HG02938 (cell line): ENCODE measurements around the gene ARSB.
"Not testable (repeated sequence)": the region's sequence is repeated elsewhere in the genome, so short reads cannot be mapped to it uniquely, and the experiment has no call there.

Experiments used
- ATAC-seq: cut with Tn5 transposase; IDR thresholded peaks from one replicate; pipeline ENCODE4 v1.9.1; 2021; ENCODE audit warnings: mild to moderate bottlenecking, moderate library complexity; ENCODE audit not compliant: unreplicated experiment

The ARSB gene

DNA sequence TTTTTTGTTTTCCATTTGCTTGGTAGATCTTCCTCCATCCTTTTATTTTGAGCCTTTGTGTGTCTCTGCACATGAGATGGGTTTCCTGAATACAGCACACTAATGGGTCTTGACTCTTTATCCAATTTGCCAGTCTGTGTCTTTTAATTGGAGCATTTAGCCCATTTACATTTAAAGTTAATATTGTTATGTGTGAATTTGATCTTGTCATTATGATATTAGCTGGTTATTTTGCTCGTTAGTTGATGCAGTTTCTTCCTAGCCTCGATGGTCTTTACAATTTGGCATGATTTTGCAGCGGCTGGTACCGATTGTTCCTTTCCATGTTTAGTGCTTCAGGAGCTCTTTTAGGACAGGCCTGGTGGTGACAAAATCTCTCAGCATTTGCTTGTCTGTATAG lies 133.2 kb downstream of the ARSB start:
- not testable (repeated sequence) for ATAC-seq

DNA sequence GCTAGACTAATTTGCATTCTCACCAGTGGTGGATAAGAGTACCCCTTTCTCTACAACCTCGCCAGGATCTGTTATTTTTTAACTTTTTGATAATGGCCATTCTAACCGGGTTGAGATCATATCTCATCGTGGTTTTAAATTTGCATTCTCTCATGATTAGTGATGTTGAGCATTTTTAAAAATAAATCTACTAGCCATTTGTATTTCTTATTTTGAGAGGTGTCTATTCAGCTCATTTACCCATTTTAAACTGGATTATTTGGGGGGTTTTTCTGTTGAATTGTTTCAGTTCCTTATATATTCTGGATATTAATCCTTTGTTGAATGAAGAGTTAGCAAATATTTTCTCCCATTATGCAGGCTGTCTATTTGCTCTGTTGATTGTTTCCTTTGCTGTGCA lies 139.6 kb downstream of the ARSB start:
- peak; percentile 47 for ATAC-seq

DNA sequence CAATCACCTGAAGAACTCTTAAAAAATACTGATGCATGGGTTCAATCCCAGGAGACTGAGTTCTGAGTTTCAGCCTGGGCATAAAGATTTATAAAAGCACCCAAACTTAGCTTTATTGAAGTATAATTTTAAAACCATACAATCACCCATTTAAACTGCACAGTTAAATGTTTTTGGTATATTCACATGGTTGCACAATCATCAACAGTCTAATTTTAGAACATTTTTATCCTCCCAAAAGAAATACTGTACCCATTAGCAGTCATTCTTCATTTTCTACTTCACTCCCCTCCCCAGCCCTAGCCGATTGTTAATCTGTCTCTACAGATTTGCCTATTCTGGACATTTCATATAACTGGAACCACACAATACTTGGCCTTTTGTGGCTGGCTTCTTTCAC lies 141.7 kb downstream of the ARSB start:
- ATAC-seq = no peak

DNA sequence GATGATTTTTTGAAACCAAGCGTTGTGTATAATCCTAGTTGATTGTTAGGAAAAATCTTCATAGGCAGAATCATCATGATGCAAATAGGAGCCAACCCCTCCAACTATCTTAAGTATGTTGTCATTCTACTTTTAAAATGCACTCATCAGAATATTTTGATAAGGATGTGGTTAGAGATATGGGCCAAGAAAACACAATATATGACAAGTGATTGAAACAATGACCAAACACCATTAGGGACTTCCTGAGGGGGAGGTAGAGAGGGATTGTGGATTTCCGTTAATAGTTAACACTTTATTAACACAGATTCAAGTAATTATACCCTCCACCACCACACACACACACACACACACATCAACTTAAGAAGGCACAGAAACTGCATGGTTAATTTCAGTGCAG lies 143.3 kb downstream of the ARSB start:
- no peak for ATAC-seq

DNA sequence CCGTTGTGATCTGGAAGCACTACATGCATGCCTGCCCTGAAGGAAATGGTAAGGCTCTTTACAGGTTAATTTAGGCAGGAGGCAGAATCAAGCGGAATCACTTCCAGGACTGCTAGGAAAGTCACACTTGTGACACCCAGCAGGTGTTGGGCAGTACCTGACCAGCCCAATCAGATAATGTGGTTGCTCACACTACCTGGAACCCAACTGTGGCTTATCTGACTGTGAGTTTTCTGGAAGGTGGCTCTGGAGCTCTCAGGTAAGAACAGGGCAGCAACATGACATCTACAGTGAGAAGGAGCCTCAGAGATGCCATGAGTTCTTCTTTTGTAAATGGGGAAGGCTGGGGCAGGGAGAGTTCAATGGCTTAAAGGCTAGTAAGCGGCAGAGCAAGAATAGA lies 146.4 kb downstream of the ARSB start:
- ATAC-seq = no peak

DNA sequence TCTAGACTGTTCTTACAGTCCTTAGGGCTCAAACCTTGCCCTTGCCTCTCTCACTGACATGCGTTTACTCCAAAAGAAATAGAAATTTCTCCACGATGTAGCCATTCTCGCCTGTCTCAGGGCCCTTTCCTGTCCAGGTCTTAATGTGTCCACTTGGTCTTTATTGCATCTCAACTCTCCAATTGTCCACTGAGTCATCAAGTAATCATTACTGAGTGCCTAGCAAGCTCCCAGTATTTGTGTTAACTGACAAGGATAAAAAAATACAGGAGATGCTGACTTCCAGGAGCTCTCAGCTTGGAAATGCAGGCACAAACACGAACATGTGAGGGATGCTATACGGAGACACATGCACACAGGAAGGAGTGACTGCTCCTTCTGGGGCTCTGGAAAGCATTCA lies 147.3 kb downstream of the ARSB start:
- ATAC-seq = no peak

DNA sequence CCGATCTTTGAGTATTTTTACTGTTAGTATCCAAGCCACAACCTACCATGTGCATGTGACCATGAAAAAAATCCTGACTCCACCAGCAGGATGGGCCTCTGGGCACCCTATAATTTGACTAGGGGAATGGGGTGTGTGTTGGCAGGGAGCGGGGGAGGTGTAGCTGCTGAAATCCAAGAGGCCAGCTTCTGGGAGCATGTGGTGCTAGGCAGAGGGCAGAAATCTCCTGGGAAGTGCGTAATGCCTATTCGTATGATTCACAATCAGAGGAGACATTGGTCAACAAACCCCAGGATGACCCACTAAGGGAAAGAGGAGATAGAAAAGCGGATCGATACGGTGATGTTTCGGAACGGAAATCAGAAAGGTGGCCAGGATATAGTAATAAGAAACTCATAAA lies 149.9 kb downstream of the ARSB start:
- no peak for ATAC-seq

DNA sequence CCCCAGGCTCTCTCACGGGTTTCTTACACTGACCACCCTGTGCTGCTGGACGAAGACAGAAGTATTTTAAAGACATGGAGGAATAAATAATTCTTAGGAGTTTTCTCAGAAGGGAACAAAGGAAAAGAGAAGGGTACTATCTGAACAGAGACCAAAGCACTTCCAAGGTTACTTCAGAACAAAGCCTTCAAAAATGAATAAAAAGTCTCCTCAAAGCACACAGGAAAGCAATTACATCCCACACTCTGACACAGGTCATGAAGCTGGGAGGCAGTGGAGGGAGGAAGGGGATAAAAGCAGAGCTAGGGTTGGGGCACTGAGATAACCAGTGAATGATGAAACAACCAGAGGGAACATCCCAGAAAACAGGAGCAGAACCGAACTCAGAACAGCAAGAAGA lies 151.8 kb downstream of the ARSB start:
- ATAC-seq = no peak

DNA sequence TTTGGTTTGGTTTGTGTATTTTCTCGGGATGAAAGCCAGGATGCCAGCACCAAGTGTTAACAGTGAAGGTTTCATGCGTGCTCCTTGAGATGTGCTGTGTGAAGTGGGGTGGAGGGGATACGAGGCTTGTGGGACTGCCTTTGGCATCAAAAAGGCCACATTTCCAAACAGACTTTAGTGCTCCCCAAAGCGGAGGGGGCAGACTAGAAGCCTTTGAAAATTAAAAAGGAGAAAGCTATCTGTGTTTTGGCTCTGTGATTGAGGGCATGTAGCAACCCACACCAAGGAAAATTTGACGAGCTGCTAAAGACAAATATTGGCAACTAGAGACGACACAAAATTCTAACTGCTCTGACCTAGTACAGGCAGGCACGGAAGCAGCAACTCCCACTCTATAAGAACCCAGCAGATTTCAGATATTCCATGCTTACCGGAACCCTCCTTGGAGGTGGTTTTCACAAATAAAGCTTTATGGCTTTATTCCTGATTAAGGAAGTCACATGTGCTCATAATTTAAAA lies 154.5 kb downstream of the ARSB start:
- no peak for ATAC-seq

DNA sequence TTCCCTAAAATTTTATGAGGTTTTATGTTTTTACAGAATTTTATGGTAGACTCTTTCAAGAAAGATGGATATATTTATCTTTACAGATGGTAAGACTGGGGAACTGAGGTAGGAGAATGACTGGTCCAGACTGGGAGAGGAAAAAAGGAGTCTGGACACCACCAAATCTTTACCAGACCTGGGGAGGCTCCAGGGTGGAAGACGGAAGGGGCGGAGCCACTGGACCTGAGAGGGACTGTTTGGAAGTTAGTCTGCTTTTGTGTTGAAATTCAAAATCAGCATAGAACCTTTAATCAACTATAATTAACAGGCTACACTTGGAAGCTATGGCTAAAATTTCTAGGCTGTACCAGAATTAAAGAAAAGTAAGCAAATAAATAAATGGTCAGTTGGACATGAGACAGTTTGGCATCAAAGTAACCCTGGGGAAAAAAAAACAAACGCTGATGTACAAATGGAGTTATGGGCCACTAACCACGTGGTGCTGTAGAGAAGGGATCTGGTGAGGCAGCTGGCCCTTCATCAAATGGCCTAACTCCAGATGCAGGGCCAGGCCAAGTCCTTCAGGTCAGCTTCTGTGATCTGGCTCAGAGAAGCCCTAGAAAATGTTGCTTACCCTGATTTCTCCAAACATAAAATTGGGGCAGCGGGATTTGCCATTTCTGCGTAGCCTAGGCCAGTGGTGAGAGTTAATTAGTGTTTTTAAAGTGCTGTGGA lies 155.1 kb downstream of the ARSB start:
- ATAC-seq = no peak

DNA sequence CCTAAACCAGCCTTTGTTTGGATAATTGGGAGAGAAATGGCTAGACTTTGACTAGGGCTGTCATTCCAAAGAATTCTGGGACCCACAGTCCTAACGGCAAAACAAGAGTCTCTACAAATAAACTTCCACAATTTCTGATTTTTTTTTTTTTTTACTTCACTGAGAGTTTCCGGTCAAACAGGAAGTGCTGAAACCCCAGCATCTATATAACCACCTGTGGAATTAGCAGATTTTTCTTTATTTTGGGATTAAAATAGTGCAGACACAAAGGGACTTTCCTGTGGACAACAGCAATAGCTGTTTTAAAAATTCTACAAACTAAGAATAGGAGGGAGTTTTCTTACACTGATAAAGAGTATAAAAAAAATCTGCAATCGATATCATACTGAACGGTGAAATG lies 157.4 kb downstream of the ARSB start:
- no peak for ATAC-seq

DNA sequence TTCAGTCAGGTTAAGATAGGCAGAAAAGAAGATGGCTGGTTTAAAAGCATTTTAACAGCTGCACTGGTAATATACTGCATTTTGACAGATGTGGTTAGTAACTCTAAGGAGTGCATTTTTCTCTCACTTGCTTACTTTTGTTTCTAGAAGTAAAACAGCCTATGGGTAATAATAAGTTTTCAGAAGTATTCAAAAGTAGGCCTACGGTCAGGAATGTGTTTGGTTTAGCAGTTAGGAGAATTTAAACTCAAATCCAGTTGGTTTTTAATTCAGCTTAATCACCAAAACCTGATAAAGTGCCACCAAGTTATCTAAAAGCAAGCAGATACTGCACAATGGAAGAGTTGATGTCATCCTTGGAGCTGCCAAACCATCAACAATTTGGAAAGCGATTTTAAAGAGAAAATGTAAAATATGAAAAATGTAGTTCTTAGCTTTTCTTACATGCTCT lies 160.3 kb downstream of the ARSB start:
- no peak for ATAC-seq

DNA sequence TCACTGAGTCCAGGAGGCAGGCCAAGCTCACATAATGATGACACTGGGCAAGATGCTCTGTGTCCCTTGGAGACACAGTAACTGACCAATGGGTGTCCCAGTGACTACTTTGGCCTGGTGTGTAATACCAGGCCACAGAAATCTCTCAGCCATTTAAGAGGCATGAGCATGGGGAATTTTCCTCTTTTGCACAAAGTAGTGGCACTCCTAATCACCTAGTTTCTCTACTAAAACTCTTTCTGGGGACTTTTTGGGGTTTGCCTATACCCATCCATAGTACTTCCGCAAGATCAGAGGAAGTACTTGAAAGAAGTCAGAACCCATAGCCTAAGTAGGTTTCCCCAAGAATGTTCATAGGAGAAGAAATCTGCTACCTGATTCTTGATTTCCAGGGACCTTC lies 161.9 kb downstream of the ARSB start:
- ATAC-seq = no peak

DNA sequence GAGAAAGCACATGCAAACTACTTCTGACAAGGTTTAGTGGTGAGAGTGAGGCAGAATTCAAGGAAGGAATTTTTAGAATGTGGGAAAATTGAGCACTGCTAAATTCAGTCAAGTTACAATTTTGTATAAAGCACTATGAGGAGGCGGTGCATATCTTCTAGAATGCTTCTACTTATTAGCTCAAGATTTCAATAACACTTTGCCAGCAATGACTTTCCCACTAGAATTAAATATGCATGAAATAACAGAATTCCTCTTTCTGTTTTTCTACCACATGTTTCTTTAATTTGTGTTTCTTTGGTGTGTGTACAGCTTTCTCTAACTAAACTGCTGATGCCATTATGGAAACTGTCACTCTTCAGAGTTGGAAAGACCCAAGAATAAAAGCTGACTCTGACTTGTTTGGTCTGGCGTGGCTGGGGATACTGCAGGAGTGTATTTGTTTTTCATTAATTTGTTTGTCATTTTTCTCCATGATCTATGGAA lies 163.5 kb downstream of the ARSB start:
- no peak for ATAC-seq

DNA sequence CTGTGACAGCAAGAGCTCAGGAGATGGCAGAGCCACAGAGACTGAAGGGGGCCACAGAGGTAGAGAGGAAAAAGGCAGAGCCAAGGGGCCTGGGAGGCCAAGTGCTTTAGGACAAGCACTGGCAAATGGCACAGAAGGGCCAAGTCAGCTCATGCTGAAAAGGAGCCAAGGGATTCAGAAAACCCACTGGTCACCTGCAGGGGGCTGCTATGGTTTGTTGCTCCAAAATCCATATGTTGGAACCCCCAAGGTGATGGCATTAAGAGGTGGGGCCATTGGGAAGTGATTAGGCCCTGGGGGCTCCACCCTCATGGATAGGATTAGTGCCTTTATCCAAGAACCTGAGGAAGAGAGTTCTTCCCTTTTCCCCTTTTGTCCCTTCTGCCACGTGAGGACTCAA lies 165.4 kb downstream of the ARSB start:
- ATAC-seq = no peak

DNA sequence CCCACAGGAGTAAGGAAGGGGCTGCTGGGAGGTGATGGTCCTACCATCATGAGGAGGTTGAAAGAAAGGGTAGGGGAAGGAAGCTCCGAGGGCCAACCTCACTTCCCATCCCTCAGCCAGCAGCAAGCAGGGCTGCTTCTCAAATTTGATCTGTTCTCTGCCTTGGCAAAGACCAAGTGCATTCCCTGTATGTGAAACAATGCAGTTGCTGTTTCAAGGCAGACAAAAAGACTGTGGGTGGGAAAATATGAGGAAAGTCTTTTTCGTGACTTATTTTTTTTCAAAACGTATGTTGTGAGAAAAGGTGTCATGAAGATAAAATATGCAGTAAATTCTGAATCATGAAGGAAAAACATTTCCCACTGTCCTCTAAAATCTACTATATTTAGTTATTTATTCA lies 165.9 kb downstream of the ARSB start:
- no peak for ATAC-seq

DNA sequence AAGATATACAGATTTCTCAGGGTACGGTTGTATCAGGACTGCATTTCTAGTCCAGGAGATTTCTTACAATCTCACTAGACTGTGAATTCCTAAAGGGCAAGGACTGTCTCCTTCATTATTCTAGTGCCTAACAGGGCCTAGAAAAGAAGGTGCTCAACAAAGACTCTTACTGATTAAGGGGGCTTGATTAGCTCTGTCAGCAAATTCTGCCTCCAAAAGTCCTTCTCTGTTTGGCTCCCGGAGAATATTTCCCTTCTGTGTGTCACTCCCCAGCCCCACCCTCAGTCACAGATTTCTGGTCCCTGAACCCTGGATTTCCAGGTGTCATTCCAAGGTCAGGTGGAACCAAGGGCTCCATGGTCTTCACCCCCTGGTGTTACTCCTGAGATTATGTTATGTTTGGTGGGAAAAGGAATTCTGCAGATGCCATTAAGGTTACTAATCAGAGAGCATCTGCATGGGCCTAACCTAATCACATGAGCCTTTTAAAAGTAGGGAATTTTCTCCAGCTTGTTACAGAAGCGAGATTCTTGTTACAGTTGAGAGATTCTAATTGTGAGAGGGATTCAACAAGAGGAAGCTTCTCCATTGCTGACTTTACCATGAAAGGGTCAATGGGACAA lies 168.9 kb downstream of the ARSB start:
- no peak for ATAC-seq

DNA sequence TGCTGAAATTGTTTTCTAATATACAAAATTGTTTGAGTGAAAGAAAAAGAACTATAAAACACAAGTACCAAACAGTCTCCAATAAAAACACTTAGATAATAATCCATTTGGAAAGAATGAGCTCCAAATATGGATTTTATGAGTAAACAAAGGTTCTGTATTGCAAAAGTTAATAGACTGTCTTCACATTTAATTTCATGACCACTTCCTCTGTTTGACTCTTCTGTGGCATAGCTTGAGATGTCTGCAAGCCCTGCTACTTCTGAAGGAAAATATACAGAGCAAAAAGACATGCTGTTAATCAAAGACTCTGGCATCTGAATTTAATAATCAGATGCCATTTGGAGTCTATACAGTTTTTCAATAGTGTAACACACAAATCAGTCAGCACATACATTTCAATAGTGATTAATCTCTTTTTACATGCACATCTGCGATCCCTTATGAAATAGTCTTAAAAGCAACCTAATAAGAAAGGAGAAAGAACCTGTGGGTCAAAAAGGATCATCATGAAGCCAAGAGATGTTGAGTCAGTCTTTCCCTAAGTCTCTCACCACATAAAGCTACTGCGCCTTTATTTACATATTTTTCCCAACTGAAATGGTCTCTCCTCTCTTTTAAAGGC lies 171.1 kb downstream of the ARSB start:
- no peak for ATAC-seq

DNA sequence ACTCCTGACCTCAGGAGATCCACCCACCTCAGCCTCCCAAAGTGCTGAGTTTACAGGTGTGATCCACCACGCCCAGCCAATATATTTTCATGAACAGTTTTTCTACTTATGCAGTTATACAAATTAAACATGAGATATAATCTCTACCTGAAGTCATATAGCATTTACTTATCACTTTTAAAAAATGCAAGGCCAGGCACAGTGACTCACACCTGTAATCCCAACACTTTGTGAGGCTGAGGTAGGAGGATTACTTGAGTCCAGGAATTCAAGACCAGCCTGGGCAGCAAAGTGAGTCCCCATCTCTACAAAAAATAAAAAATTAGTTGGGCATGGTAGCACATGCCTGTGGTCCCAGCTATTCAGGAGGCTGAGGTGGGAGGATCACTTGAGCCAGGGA lies 171.8 kb downstream of the ARSB start:
- ATAC-seq = no peak

DNA sequence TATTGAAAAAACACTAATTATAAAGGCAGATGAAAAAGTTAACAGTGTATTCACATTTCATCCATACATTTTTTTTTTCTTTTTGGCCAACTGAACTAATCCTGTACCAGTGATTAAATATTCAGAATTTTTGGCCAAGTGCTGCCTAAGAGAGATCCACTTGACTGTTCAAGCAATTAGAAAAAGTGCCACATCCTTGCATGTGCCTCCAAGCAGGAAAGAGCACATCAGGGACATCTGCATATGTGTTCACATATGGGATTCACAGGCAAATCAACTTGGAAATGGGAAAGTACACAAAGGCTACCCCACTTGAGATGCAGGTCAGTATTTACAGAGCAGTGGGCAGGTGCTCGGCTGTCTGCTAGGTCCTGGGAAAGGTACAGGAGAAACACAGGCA lies 173.2 kb downstream of the ARSB start:
- ATAC-seq = no peak

DNA sequence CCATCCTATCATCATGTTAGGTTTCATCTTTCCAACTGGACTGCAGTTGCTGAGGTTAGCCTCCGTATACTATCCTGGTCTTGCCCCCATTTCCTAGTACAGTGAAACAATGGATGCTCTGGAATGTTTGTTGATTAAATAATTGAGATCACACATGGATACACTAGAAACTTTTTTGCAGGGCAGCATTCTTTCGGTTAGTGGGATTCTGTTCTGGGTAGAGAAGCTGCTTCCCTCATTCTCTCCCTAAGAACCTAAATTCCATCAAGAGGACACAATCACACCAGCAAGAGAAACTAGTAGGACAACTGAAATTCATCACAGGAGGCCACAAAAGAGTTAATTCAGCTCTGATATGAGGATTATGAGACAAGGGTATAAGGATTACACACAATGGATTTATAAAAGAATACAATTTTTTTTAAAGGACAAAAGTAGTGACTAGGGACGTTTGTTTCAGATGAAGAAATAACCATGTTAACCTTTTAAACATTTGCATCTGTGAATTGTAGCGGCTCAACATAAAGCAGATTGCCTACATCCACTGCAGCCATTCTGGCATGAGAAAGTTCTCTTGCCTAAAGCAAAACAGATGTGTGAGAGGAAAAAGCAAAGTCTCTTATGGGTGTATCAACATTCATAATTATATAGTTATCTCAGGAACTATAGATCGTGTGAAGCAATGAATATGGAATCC lies 173.8 kb downstream of the ARSB start:
- no peak for ATAC-seq
